Breast epithelium (tissue), 4 donors: Measurements from ENCODE around the gene CCDC157. TPM values are rescaled to one million over a fixed set of nuclear protein-coding genes. Genes with fewer than 3 reads are reported as not detected.

ENCODE experiments used
- DNase-seq, 2 donors: peaks; one replicate each; pipeline ENCODE4 v3.0.0-alpha.2; 2019; ENCODE audit warnings: low spot score in 2 of 2
- H3K27ac ChIP-seq, 2 donors: fragments of 200-600 bp; sonication (generic) in 1 of 2; one replicate each; pipeline ENCODE4 v1.5.1; 2016 to 2019; ENCODE audit warnings: mild to moderate bottlenecking in 1 of 2
- H3K27me3 ChIP-seq, 2 donors: fragments of 200-600 bp; sonication (generic) in 1 of 2; one replicate each; pipeline versions ENCODE4 v1.5.1 to v1.6.0; 2017 to 2019; ENCODE audit warnings: control low read depth in 1 of 2, mild to moderate bottlenecking in 1 of 2
- H3K36me3 ChIP-seq: fragments of 200-600 bp; one replicate; pipeline ENCODE4 v1.5.1; 2019
- H3K4me1 ChIP-seq, 2 donors: fragments of 200-600 bp; sonication (generic); one replicate each; pipeline ENCODE4 v1.5.1; 2016 to 2019; ENCODE audit warnings: control low read depth in 1 of 2
- H3K4me3 ChIP-seq, 3 donors: fragments of 200-600 bp; sonication (generic); 1 replicate in 2 of 3; 2 replicates in 1 of 3; pipeline ENCODE4 v1.5.1; 2016 to 2019; ENCODE audit warnings: mild to moderate bottlenecking in 3 of 3, moderate library complexity in 2 of 3
- H3K9me3 ChIP-seq, 2 donors: fragments of 200-600 bp; sonication (generic) in 1 of 2; one replicate each; pipeline ENCODE4 v1.5.1; 2016 to 2019; ENCODE audit warnings: control low read depth in 1 of 2
- CTCF ChIP-seq, 3 donors: fragments of 450-650 bp; IDR thresholded peaks; one replicate each; pipeline ENCODE4 v1.5.1; 2016 to 2017; ENCODE audit warnings: antibody characterized with exemption in 3 of 3, mild to moderate bottlenecking in 3 of 3, moderate library complexity in 3 of 3
- POLR2A ChIP-seq: fragments of 450-650 bp; IDR thresholded peaks from one replicate; pipeline ENCODE4 v1.6.1; 2016; ENCODE audit warnings: antibody characterized with exemption, mild to moderate bottlenecking, moderate library complexity
- POLR2AphosphoS5 ChIP-seq, 3 donors: sonication (generic); formaldehyde crosslinking; IDR thresholded peaks; one replicate each; pipeline ENCODE4 v1.6.1; 2017; ENCODE audit warnings: antibody characterized with exemption in 3 of 3
- intact Hi-C: fragments of 100-400 bp; cut with DNase I; formaldehyde crosslinking; loops from one replicate; pipeline ENCODE4 v1.15.1; 2023; ENCODE audit warnings: low total_unique reads
- total RNA-seq, 3 donors: library from RNA; depleted of rRNA; stranded (reverse); fragments of >200 nt; gene quantifications; one replicate each; pipeline ENCODE4 v1.1.0, GENCODE V29; 2016

CCDC157 gene
- total RNA-seq, 3 donors from 2014 or later, result 2.6 to 7.5 (median 6.6) TPM

GRCh38 chr22:30424534-30425326 lies 67.9 kb downstream of the CCDC157 start:
- no peaks in the 10 kb centered on the region for H3K9me3 ChIP-seq
- H3K27ac ChIP-seq, result peak overlapping the region; percentile 96 to 99
- H3K27me3 ChIP-seq, result no peaks in the 10 kb centered on the region
- peak overlapping the region; percentile 71 to 85 (median 76) for H3K4me3 ChIP-seq
- H3K4me1 ChIP-seq, result peaks cover 10 to 28% of the 10 kb centered on the region in 2 donors
- intact Hi-C loops, result no loop called here
- DNase-seq, result no peak
- TF ChIP-seq POLR2AphosphoS5 (IDR thresholded peaks at IDR 0.05) (no peak), POLR2A (no peak), CTCF (IDR thresholded peaks at IDR 0.05) (no peak)
- no peaks in the 10 kb centered on the region for H3K36me3 ChIP-seq

GRCh38 chr22:30425327-30425615 lies 68.5 kb downstream of the CCDC157 start:
- Histone ChIP-seq H3K36me3 (no peaks in the 10 kb centered on the region), H3K4me3 (peak overlapping the region; percentile 64 to 85 (median 76)), H3K27me3 (no peaks in the 10 kb centered on the region), H3K27ac (peak overlapping the region; percentile 80 to 84), H3K4me1 (peaks cover 10 to 28% of the 10 kb centered on the region in 2 donors), H3K9me3 (no peaks in the 10 kb centered on the region)
- intact Hi-C loops, result no loop called here
- no peak for TF ChIP-seq POLR2A
- no peak for TF ChIP-seq POLR2AphosphoS5 (IDR thresholded peaks at IDR 0.05)
- no peak for TF ChIP-seq CTCF (IDR thresholded peaks at IDR 0.05)
- DNase-seq, result no peak

GRCh38 chr22:30425616-30426387 lies 69.0 kb downstream of the CCDC157 start, which contains the start of gene MTFP1:
TSS of gene MTFP1 (plus strand) at chr22:30425768. CDS start at chr22:30425880, 112 bp downstream.
- peak; percentile 39 to 60 for DNase-seq
- peak within 1 kb of the TSS; percentile 71 to 85 (median 76) for H3K4me3 ChIP-seq
- TF ChIP-seq CTCF (IDR thresholded peaks at IDR 0.05) (no peak), POLR2AphosphoS5 (IDR thresholded peaks at IDR 0.05) (no peak), POLR2A (no peak)
- H3K27me3 ChIP-seq, result no peaks in the 10 kb centered on the region
- H3K36me3 ChIP-seq, result no peaks in the 10 kb centered on the region
- intact Hi-C loops, result no loop called here
- no peaks in the 10 kb centered on the region for H3K9me3 ChIP-seq
- peaks cover 8 to 24% of the 10 kb centered on the region in 2 donors for H3K4me1 ChIP-seq
- peak within 1 kb of the TSS; percentile 96 to 99 for H3K27ac ChIP-seq

Other genes with a start within 250 kb of the CCDC157 start
- 1 to 10 TPM; 1.4 to 9.5 (median 1.6) TPM for gene LIF, start 110.2 kb upstream of the CCDC157 start, total RNA-seq
- gene OSM, start 90.2 kb upstream of the CCDC157 start, total RNA-seq, result 1 to 10 TPM; 1.3 to 2.5 (median 1.3) TPM
- gene CASTOR1, start 67.5 kb upstream of the CCDC157 start, total RNA-seq, result 10 to 100 TPM; 15.5 to 26.6 (median 20.6) TPM
- 10 to 100 TPM; 25.0 to 50.1 (median 32.4) TPM for gene TBC1D10A, start 30.1 kb upstream of the CCDC157 start, total RNA-seq
- gene SF3A1, start 113 bp upstream of the CCDC157 start, total RNA-seq, result 10 to 100 TPM; 47.7 to 68.6 (median 47.9) TPM
- gene RNF215, start 30.4 kb downstream of the CCDC157 start, total RNA-seq, result 10 to 100 TPM; 13.3 to 15.4 (median 14.0) TPM
- gene SEC14L2, start 40.0 kb downstream of the CCDC157 start, total RNA-seq, result 10 to 100 TPM in 2 of 3 donors, 1 to 10 TPM in 1; 5.3 to 45.7 (median 29.5) TPM
- 10 to 100 TPM in 2 of 3 donors, 1 to 10 TPM in 1; 2.9 to 16.7 (median 14.4) TPM for gene MTFP1, start 68.8 kb downstream of the CCDC157 start, total RNA-seq
- gene SEC14L3, start 115.0 kb downstream of the CCDC157 start, total RNA-seq, result not detected
- gene SEC14L4, start 148.7 kb downstream of the CCDC157 start, total RNA-seq, result under 1 TPM in 1 of 3 donors, not detected in 2; 0.29 TPM
- gene SEC14L6, start 189.7 kb downstream of the CCDC157 start, total RNA-seq, result under 1 TPM in 2 of 3 donors, not detected in 1; 0.33 to 0.73 TPM
- 1 to 10 TPM; 1.3 to 2.6 (median 1.3) TPM for gene GAL3ST1, start 217.7 kb downstream of the CCDC157 start, total RNA-seq
- gene PES1, start 234.9 kb downstream of the CCDC157 start, total RNA-seq, result 10 to 100 TPM; 45.3 to 65.1 (median 56.4) TPM